HCT116 (cell line): ENCODE data around the gene FXYD6. TPM values are rescaled to one million over a fixed set of nuclear protein-coding genes. Genes with fewer than 3 reads are reported as not detected.

Experiments
- ATAC-seq: fragments of 200-7000 bp; cut with Tn5 transposase; 2 replicates; pipeline ENCODE4 v1.9.1; 2020; ENCODE audit warnings: mild to moderate bottlenecking, moderate library complexity
- BruUV-seq: library from RNA; stranded (reverse); fragments of 400-500 nt; replicated peaks from 2 replicates; lab custom pipeline; 2021; lab: Mats Ljungman, UMichigan
- CTCF ChIA-PET: fragments of 300-600 bp; sonication (Branson Sonifier 250); formaldehyde crosslinking; loops from one replicate; lab custom pipeline; 2021; ENCODE audit warnings: antibody characterized with exemption; lab: Charles Lee
- POLR2A ChIA-PET: fragments of 300-600, 350-600 bp; sonication (Branson Sonifier 250); formaldehyde crosslinking; loops from one replicate; lab custom pipeline; 2021; ENCODE audit warnings: antibody characterized with exemption; lab: Charles Lee
- RAD21 ChIA-PET, 2 experiments: fragments of 300-600 bp; sonication (Branson Sonifier 250); formaldehyde crosslinking; loops; one replicate each; lab custom pipeline; 2023; ENCODE audit warnings: low total read pairs in 2 of 2; ENCODE audit not compliant: uncharacterized antibody in 2 of 2, unreplicated experiment in 2 of 2, low non-redundant PET in 1 of 2; lab: Charles Lee
- DNase-seq: peaks from one replicate; pipeline ENCODE4 v3.0.0-alpha.2; 2010; ENCODE audit warnings: low read depth, low spot score
- H2AFZ ChIP-seq: fragments of 200-600 bp; shearing (Covaris generic), sonication (generic); 2 replicates; pipeline ENCODE4 v1.6.1; 2017; ENCODE audit warnings: low read depth, mixed run types, mixed read lengths, antibody characterized with exemption, low read length; ENCODE audit not compliant: poor library complexity, severe bottlenecking
- H3K27ac ChIP-seq: 2 replicates; pipeline ENCODE4 v1.5.1; 2012; ENCODE audit warnings: low read depth, low read length
- H3K27me3 ChIP-seq: fragments of 200-600 bp; sonication (generic); 2 replicates; pipeline ENCODE4 v1.6.1; 2016; ENCODE audit warnings: mixed run types, low read length, mixed read lengths; ENCODE audit not compliant: insufficient read depth
- H3K36me3 ChIP-seq, 2 experiments: fragments of 200-500 bp in 1 of 2; fragments of 200-600 bp in 1 of 2; sonication (Bioruptor generic) in 1 of 2; sonication (generic) in 1 of 2; 2 replicates each; pipeline versions ENCODE4 v1.5.1 to v1.6.1; 2014 to 2016; ENCODE audit warnings: low read length in 2 of 2, inconsistent platforms in 1 of 2, mixed read lengths in 1 of 2, mixed run types in 1 of 2; ENCODE audit not compliant: insufficient read depth in 2 of 2, control insufficient read depth in 1 of 2
- H3K4me1 ChIP-seq, 2 experiments: fragments of 200-600 bp in 1 of 2; sonication (generic) in 1 of 2; 2 replicates each; pipeline versions ENCODE4 v1.5.1 to v1.6.1; 2012 to 2017; ENCODE audit warnings: low read length in 2 of 2, inconsistent platforms in 1 of 2, mild to moderate bottlenecking in 1 of 2, mixed read lengths in 1 of 2, mixed run types in 1 of 2, moderate library complexity in 1 of 2; ENCODE audit not compliant: insufficient read depth in 2 of 2, control insufficient read depth in 1 of 2
- H3K4me2 ChIP-seq: fragments of 200-600 bp; sonication (generic); 2 replicates; pipeline ENCODE4 v1.6.1; 2017; ENCODE audit warnings: mixed run types, low read length, mixed read lengths
- H3K4me3 ChIP-seq, 2 experiments: fragments of 200-600 bp in 1 of 2; sonication (generic) in 1 of 2; replicated peaks in 1 of 2; 2 replicates each; pipeline ENCODE4 v1.5.1; 2011 to 2016; ENCODE audit warnings: low read length in 2 of 2, control low read depth in 1 of 2, low read depth in 1 of 2, mild to moderate bottlenecking in 1 of 2, mixed read lengths in 1 of 2, mixed run types in 1 of 2
- H3K79me2 ChIP-seq: fragments of 200-600 bp; sonication (generic); 2 replicates; pipeline ENCODE4 v1.6.1; 2017; ENCODE audit warnings: mild to moderate bottlenecking, mixed run types, low read length, moderate library complexity, mixed read lengths; ENCODE audit not compliant: insufficient read depth
- H3K9ac ChIP-seq: fragments of 200-600 bp; sonication (generic); 2 replicates; pipeline ENCODE4 v1.6.1; 2016; ENCODE audit warnings: low read length, mixed read lengths
- H3K9me2 ChIP-seq: fragments of 200-600 bp; sonication (generic), shearing (Covaris generic); 2 replicates; pipeline ENCODE4 v1.6.1; 2017; ENCODE audit warnings: mixed run types, mild to moderate bottlenecking, moderate library complexity; ENCODE audit not compliant: insufficient read depth
- H3K9me3 ChIP-seq, 2 experiments: fragments of 200-500 bp in 1 of 2; fragments of 200-600 bp in 1 of 2; sonication (Bioruptor generic) in 1 of 2; sonication (generic) in 1 of 2; 2 replicates each; pipeline ENCODE4 v1.6.1; 2014 to 2017; ENCODE audit warnings: low read length in 2 of 2, mixed read lengths in 2 of 2, inconsistent platforms in 1 of 2, low read depth in 1 of 2, mild to moderate bottlenecking in 1 of 2, mixed run types in 1 of 2, moderate library complexity in 1 of 2; ENCODE audit not compliant: control insufficient read depth in 1 of 2, insufficient read depth in 1 of 2
- H4K20me1 ChIP-seq: fragments of 200-600 bp; sonication (generic), shearing (Covaris generic); 2 replicates; pipeline ENCODE4 v1.6.1; 2017; ENCODE audit warnings: mixed run types, mild to moderate bottlenecking, moderate library complexity; ENCODE audit not compliant: insufficient read depth
- ATF3 ChIP-seq: IDR thresholded peaks from 2 replicates; pipeline ENCODE4 v1.6.1; 2012
- CBX3 ChIP-seq: IDR thresholded peaks from 2 replicates; pipeline ENCODE4 v1.6.1; 2012; ENCODE audit warnings: low read depth
- CEBPB ChIP-seq: IDR thresholded peaks from 2 replicates; pipeline ENCODE4 v1.6.1; 2012; ENCODE audit warnings: low read depth
- CTCF ChIP-seq, 3 experiments: fragments of 200-600 bp in 1 of 3; sonication (generic) in 1 of 3; IDR thresholded peaks in 2 of 3; conservative IDR thresholded peaks in 1 of 3; 2 replicates each; pipeline ENCODE4 v1.5.1; 2012 to 2017; ENCODE audit warnings: low read depth in 2 of 3, low read length in 2 of 3, antibody characterized with exemption in 1 of 3, borderline replicate concordance in 1 of 3, control low read depth in 1 of 3, mild to moderate bottlenecking in 1 of 3, mixed read lengths in 1 of 3, mixed run types in 1 of 3, moderate library complexity in 1 of 3; ENCODE audit not compliant: insufficient read depth in 1 of 3
- EGR1 ChIP-seq: IDR thresholded peaks from 2 replicates; pipeline ENCODE4 v1.6.1; 2012; ENCODE audit warnings: low read depth
- ELF1 ChIP-seq: IDR thresholded peaks from 2 replicates; pipeline ENCODE4 v1.6.1; 2012; ENCODE audit warnings: low read depth, borderline replicate concordance
- EZH2phosphoT487 ChIP-seq: fragments of 200-600 bp; IDR thresholded peaks from 2 replicates; pipeline ENCODE4 v1.6.1; 2018; ENCODE audit warnings: antibody characterized with exemption, borderline replicate concordance
- FOSL1 ChIP-seq: IDR thresholded peaks from 2 replicates; pipeline ENCODE4 v1.6.1; 2012; ENCODE audit warnings: low read depth
- MAX ChIP-seq: IDR thresholded peaks from 2 replicates; pipeline ENCODE4 v1.6.1; 2012
- SIN3A ChIP-seq: IDR thresholded peaks from 2 replicates; pipeline ENCODE4 v1.6.1; 2012; ENCODE audit warnings: low read depth
- SRF ChIP-seq: IDR thresholded peaks from 2 replicates; pipeline ENCODE4 v1.6.1; 2012; ENCODE audit warnings: low read depth
- YY1 ChIP-seq: IDR thresholded peaks from 2 replicates; pipeline ENCODE4 v1.6.1; 2011; ENCODE audit warnings: low read length, low read depth, moderate library complexity, mild to moderate bottlenecking; ENCODE audit not compliant: insufficient replicate concordance; ENCODE audit errors: extremely low read depth
- ZBTB33 ChIP-seq: IDR thresholded peaks from 2 replicates; pipeline ENCODE4 v1.6.1; 2011; ENCODE audit warnings: mild to moderate bottlenecking, low read length, moderate library complexity; ENCODE audit not compliant: insufficient replicate concordance; ENCODE audit errors: extremely low read depth
- ZNF274 ChIP-seq: fragments of 200-500 bp; sonication (Bioruptor generic); IDR thresholded peaks from 2 replicates; pipeline ENCODE4 v1.6.1; 2014; ENCODE audit warnings: mild to moderate bottlenecking, low read depth, low read length, inconsistent platforms
- intact Hi-C: fragments of 100-400 bp; cut with micrococcal nuclease; formaldehyde crosslinking; loops from 2 replicates; pipeline ENCODE4 v1.10.0; 2022
- total RNA-seq: library from RNA; stranded (reverse); gene quantifications from one replicate; pipeline ENCODE4 v1.2.1, GENCODE V29; 2021; ENCODE audit not compliant: unreplicated experiment

The FXYD6 gene
- total RNA-seq, 1 experiment from 2014 or later, result 2.5 TPM

- H3K4me3 ChIP-seq, result no peak overlapping the region
- ChIA-PET POLR2A (no interaction called here), CTCF (no interaction called here), RAD21 (no interaction called here)
- no peak overlapping the region for H3K4me2 ChIP-seq
- no peak for ATAC-seq
- no TSS peak for BruUV-seq
- H3K27me3 ChIP-seq, result no peaks in the 10 kb centered on the region
- no peaks in the 10 kb centered on the region for H3K79me2 ChIP-seq
- no peak for DNase-seq
- H3K36me3 ChIP-seq, result no peaks in the 10 kb centered on the region
- intact Hi-C loops, result no loop called here
- TF ChIP-seq SRF (no peak), EGR1 (no peak), CBX3 (no peak), SIN3A (no peak), ZBTB33 (no peak), CEBPB (no peak), YY1 (no peak), CTCF (IDR thresholded peaks at IDR 0.05 in 2 of 3, conservative IDR thresholded peaks at IDR 0.05 in 1 of 3; ENCODE audit: borderline replicate concordance in 1 of 3, insufficient read depth in 1 of 3, low read depth in 2 of 3, low read length in 2 of 3) (no peak), ZNF274 (no peak), ELF1 (no peak), ATF3 (no peak), MAX (no peak), FOSL1 (no peak), EZH2phosphoT487 (no peak)
- no peaks in the 10 kb centered on the region for H4K20me1 ChIP-seq
- H3K9me2 ChIP-seq, result no peaks in the 10 kb centered on the region
- no peak overlapping the region for H2AFZ ChIP-seq
- H3K9me3 ChIP-seq, result no peaks in the 10 kb centered on the region
- H3K4me1 ChIP-seq, result peaks cover 9 to 32% of the 10 kb centered on the region in 2 experiments
- H3K27ac ChIP-seq, result no peak overlapping the region
- no peak overlapping the region for H3K9ac ChIP-seq
Observed at GRCh38 chr11:117910941-117911655, 34.6 kb upstream of the FXYD6 start.
